ENCODE measurements around the gene COL1A1.

The COL1A1 gene

GRCh38 chr17:50212121-50212843, 10.9 kb upstream of the COL1A1 start:
- no peak overlapping the region for H3K27ac ChIP-seq (ENCODE audit: low read depth, low read length, poor library complexity, severe bottlenecking)
- H4K20me1 ChIP-seq (ENCODE audit: insufficient read depth, low read length): no peaks in the 10 kb centered on the region
- no peaks in the 10 kb centered on the region for H3K79me2 ChIP-seq (ENCODE audit: insufficient read depth, low read length)
- TF ChIP-seq EZH2 (IDR thresholded peaks at IDR 0.05; ENCODE audit: borderline replicate concordance, low read length): no peak
- TF ChIP-seq CTCF (IDR thresholded peaks at IDR 0.05; ENCODE audit: low read length): no peak
- H3K9me2 ChIP-seq (ENCODE audit: low read depth, low read length): no peaks in the 10 kb centered on the region
- H3K4me1 ChIP-seq (ENCODE audit: insufficient read depth, low read length, severe bottlenecking): no peaks in the 10 kb centered on the region
- H3K4me2 ChIP-seq (ENCODE audit: low read length): no peak overlapping the region
- H2AFZ ChIP-seq (ENCODE audit: low read length): no peak overlapping the region
- no peak overlapping the region for H3K4me3 ChIP-seq (ENCODE audit: low read depth, low read length, poor library complexity, severe bottlenecking)
- no peaks in the 10 kb centered on the region for H3K36me3 ChIP-seq (ENCODE audit: insufficient read depth, low read length)
- H3F3A ChIP-seq (ENCODE audit: insufficient read depth, low read length): no peaks in the 10 kb centered on the region
- no peaks in the 10 kb centered on the region for H3K9me3 ChIP-seq (ENCODE audit: low read length)
- H3K27me3 ChIP-seq (ENCODE audit: insufficient read depth, low read length): peaks cover 4% of the 10 kb centered on the region; the same call in 1 of the 2 replicates
- H3K9ac ChIP-seq (ENCODE audit: low read length): no peak overlapping the region

- Histone ChIP-seq H3K79me2 (ENCODE audit: insufficient read depth, low read length) (no peaks in the 10 kb centered on the region), H3K9me3 (ENCODE audit: low read length) (no peaks in the 10 kb centered on the region), H3K27ac (ENCODE audit: low read depth, low read length, poor library complexity, severe bottlenecking) (no peak overlapping the region), H4K20me1 (ENCODE audit: insufficient read depth, low read length) (no peaks in the 10 kb centered on the region), H3K4me1 (ENCODE audit: insufficient read depth, low read length, severe bottlenecking) (no peaks in the 10 kb centered on the region), H3K9me2 (ENCODE audit: low read depth, low read length) (no peaks in the 10 kb centered on the region), H3K27me3 (ENCODE audit: insufficient read depth, low read length) (peaks cover 4% of the 10 kb centered on the region; the same call in 1 of the 2 replicates), H2AFZ (ENCODE audit: low read length) (no peak overlapping the region), H3K36me3 (ENCODE audit: insufficient read depth, low read length) (no peaks in the 10 kb centered on the region), H3K9ac (ENCODE audit: low read length) (no peak overlapping the region), H3F3A (ENCODE audit: insufficient read depth, low read length) (no peaks in the 10 kb centered on the region), H3K4me2 (ENCODE audit: low read length) (no peak overlapping the region), H3K4me3 (ENCODE audit: low read depth, low read length, poor library complexity, severe bottlenecking) (no peak overlapping the region)
- no peak for TF ChIP-seq EZH2 (IDR thresholded peaks at IDR 0.05; ENCODE audit: borderline replicate concordance, low read length)
- TF ChIP-seq CTCF (IDR thresholded peaks at IDR 0.05; ENCODE audit: low read length): no peak
These were observed 10.1 kb upstream of the COL1A1 start for GRCh38 chr17:50211249-50212120.

- no peak overlapping the region for H3K4me3 ChIP-seq (ENCODE audit: low read depth, low read length, poor library complexity, severe bottlenecking)
These were observed 9.1 kb upstream of the COL1A1 start for GRCh38 chr17:50210240-50211225.

More at GRCh38 chr17:50210240-50211225, 9.1 kb upstream of the COL1A1 start:
- Histone ChIP-seq H3K4me1 (ENCODE audit: insufficient read depth, low read length, severe bottlenecking) (no peaks in the 10 kb centered on the region), H3F3A (ENCODE audit: insufficient read depth, low read length) (no peaks in the 10 kb centered on the region), H4K20me1 (ENCODE audit: insufficient read depth, low read length) (no peaks in the 10 kb centered on the region), H3K27ac (ENCODE audit: low read depth, low read length, poor library complexity, severe bottlenecking) (no peak overlapping the region), H3K9me2 (ENCODE audit: low read depth, low read length) (no peaks in the 10 kb centered on the region), H3K9ac (ENCODE audit: low read length) (no peak overlapping the region), H3K9me3 (ENCODE audit: low read length) (no peaks in the 10 kb centered on the region), H3K27me3 (ENCODE audit: insufficient read depth, low read length) (peaks cover 4% of the 10 kb centered on the region; the same call in 1 of the 2 replicates), H3K79me2 (ENCODE audit: insufficient read depth, low read length) (no peaks in the 10 kb centered on the region), H3K36me3 (ENCODE audit: insufficient read depth, low read length) (no peaks in the 10 kb centered on the region), H3K4me2 (ENCODE audit: low read length) (no peak overlapping the region), H2AFZ (ENCODE audit: low read length) (no peak overlapping the region)
- TF ChIP-seq EZH2 (IDR thresholded peaks at IDR 0.05; ENCODE audit: borderline replicate concordance, low read length) (no peak), CTCF (IDR thresholded peaks at IDR 0.05; ENCODE audit: low read length) (no peak)

Data from OCI-LY1 (cell line).